HEK293 (cell line): Measurements from ENCODE around the gene CAMK2N1.

Experiments used
- CTCF ChIA-PET: fragments of 350-600 bp; formaldehyde crosslinking; extraction: SDS; loops from one replicate; lab custom pipeline; 2021; ENCODE audit warnings: antibody characterized with exemption; lab: Yijun Ruan, JAX
- POLR2A ChIA-PET: fragments of 300-600 bp; formaldehyde crosslinking; extraction: SDS; loops from one replicate; lab custom pipeline; 2020; ENCODE audit warnings: antibody characterized with exemption, inconsistent platforms; lab: Yijun Ruan, JAX
- H3K27ac ChIP-seq: fragments of 200-500 bp; sonication (Bioruptor generic); 2 replicates; pipeline ENCODE4 v1.5.1; 2014; ENCODE audit warnings: low read depth, low read length, control low read depth, inconsistent platforms; ENCODE audit errors: extremely low read depth
- H3K36me3 ChIP-seq, 2 experiments: fragments of 200-500 bp in 1 of 2; sonication (Bioruptor generic) in 1 of 2; 1 replicate in 1 of 2; 2 replicates in 1 of 2; pipeline ENCODE4 v1.5.1; 2014 to 2017; ENCODE audit warnings: inconsistent platforms in 2 of 2, low read length in 2 of 2; ENCODE audit not compliant: control insufficient read depth in 2 of 2, insufficient read depth in 1 of 2
- H3K4me1 ChIP-seq: fragments of 200-500 bp; sonication (Bioruptor generic); 2 replicates; pipeline ENCODE4 v1.5.1; 2014; ENCODE audit warnings: mild to moderate bottlenecking, low read length, inconsistent platforms; ENCODE audit not compliant: control insufficient read depth, insufficient read depth
- H3K4me3 ChIP-seq: 2 replicates; pipeline ENCODE4 v1.5.1; 2011; ENCODE audit warnings: low read depth, mild to moderate bottlenecking, control low read depth, low read length, moderate library complexity
- H3K9me3 ChIP-seq: fragments of 200-500 bp; sonication (Bioruptor generic); 2 replicates; pipeline ENCODE4 v1.5.1; 2014; ENCODE audit warnings: low read depth, low read length, inconsistent platforms; ENCODE audit not compliant: control insufficient read depth, insufficient read depth
- EGR2 ChIP-seq: fragments of 450-650 bp; formaldehyde crosslinking; IDR thresholded peaks from 2 replicates; pipeline ENCODE4 v1.5.1; 2016; ENCODE audit warnings: low read depth, missing biosample characterization, missing genetic modification characterization
- KLF16 ChIP-seq: fragments of 450-650 bp; formaldehyde crosslinking; IDR thresholded peaks from 2 replicates; pipeline ENCODE4 v1.5.1; 2017; ENCODE audit warnings: missing biosample characterization, missing genetic modification characterization
- ZNF169 ChIP-seq: fragments of 450-650 bp; formaldehyde crosslinking; IDR thresholded peaks from 2 replicates; pipeline ENCODE4 v1.5.1; 2016; ENCODE audit warnings: missing biosample characterization, missing genetic modification characterization
- ZNF214 ChIP-seq: fragments of 450-650 bp; formaldehyde crosslinking; IDR thresholded peaks from 2 replicates; pipeline ENCODE4 v1.5.1; 2017; ENCODE audit warnings: missing biosample characterization, mild to moderate bottlenecking, missing genetic modification characterization, borderline replicate concordance
- ZNF350 ChIP-seq: fragments of 450-650 bp; formaldehyde crosslinking; IDR thresholded peaks from 2 replicates; pipeline ENCODE4 v1.5.0; 2017; ENCODE audit warnings: missing biosample characterization, mild to moderate bottlenecking, missing genetic modification characterization
- ZNF433 ChIP-seq: fragments of 450-650 bp; formaldehyde crosslinking; IDR thresholded peaks from 2 replicates; pipeline ENCODE4 v1.5.1; 2016; ENCODE audit warnings: missing biosample characterization, missing genetic modification characterization, low read depth
- ZNF610 ChIP-seq: fragments of 450-650 bp; formaldehyde crosslinking; IDR thresholded peaks from 2 replicates; pipeline ENCODE4 v1.5.1; 2016; ENCODE audit warnings: missing biosample characterization, missing genetic modification characterization, borderline replicate concordance
- ZNF621 ChIP-seq: fragments of 450-650 bp; formaldehyde crosslinking; IDR thresholded peaks from 2 replicates; pipeline ENCODE4 v1.5.1; 2017; ENCODE audit warnings: missing biosample characterization, missing genetic modification characterization
- TF ChIP-seq, protein P1 (sequence below): fragments of 450-650 bp; formaldehyde crosslinking; IDR thresholded peaks from 2 replicates; pipeline ENCODE4 v1.5.1; 2017; ENCODE audit warnings: missing biosample characterization, mild to moderate bottlenecking, missing genetic modification characterization, moderate library complexity
- TF ChIP-seq, protein P2 (sequence below): fragments of 450-650 bp; formaldehyde crosslinking; IDR thresholded peaks from 2 replicates; pipeline ENCODE4 v1.5.1; 2016; ENCODE audit warnings: missing biosample characterization, missing genetic modification characterization
- TF ChIP-seq, protein P3 (sequence below): fragments of 450-650 bp; formaldehyde crosslinking; IDR thresholded peaks from 2 replicates; pipeline ENCODE4 v1.5.1; 2016; ENCODE audit warnings: missing biosample characterization, missing genetic modification characterization

The CAMK2N1 gene

DNA sequence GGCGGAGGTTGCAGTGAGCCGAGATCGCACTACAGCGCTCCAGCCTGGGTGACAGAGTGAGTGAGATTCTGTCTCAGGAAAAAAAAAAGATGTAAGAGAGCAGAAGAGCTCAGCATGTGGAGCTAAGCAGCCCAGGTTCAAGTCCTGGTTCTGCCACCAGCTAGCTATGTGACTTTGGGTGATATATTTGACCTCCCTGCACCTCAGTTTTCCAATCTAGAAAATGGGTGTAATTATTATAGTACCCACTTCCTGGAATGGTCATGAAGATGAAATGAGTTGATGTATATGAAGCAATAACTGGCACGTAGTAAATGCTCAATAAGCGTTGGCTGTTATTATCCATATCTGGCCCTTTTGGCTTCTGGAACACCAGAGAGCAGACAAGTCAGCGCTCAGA is 38.2 kb downstream of the CAMK2N1 start (continued):
- TF ChIP-seq, protein P1, sequence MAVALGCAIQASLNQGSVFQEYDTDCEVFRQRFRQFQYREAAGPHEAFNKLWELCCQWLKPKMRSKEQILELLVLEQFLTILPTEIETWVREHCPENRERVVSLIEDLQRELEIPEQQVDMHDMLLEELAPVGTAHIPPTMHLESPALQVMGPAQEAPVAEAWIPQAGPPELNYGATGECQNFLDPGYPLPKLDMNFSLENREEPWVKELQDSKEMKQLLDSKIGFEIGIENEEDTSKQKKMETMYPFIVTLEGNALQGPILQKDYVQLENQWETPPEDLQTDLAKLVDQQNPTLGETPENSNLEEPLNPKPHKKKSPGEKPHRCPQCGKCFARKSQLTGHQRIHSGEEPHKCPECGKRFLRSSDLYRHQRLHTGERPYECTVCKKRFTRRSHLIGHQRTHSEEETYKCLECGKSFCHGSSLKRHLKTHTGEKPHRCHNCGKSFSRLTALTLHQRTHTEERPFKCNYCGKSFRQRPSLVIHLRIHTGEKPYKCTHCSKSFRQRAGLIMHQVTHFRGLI (tag by site-specific recombination), result no peak

DNA sequence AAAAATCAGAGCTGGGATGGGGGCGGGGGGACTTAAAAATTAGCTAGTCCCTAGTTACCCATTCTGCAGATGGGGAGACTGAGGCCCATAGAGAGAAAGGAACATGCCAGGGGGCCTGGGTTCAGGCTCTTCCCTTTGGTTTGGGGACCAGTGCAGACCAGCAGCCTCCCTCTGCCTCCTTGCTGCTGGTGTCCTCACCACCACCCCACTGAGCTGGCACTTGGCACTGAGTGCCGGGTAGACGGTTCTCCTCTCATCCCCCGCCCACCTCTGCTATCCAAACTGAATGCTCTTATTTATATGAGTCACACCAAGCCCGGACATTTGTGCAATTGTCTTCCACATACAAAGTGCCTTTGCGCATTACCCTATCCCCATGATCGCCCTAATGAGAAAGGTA is 39.2 kb downstream of the CAMK2N1 start:
- Histone ChIP-seq H3K36me3 (no peaks in the 10 kb centered on the region), H3K27ac (no peak overlapping the region), H3K4me3 (no peak overlapping the region), H3K9me3 (no peaks in the 10 kb centered on the region), H3K4me1 (no peaks in the 10 kb centered on the region)
- ChIA-PET CTCF (interaction anchor here (1.8 kb wide), 1 partner anchor 17 kb away, joined by 8 read pairs; no protein-coding TSS in a partner anchor), POLR2A (no interaction called here)
- TF ChIP-seq ZNF610 (tag by site-specific recombination), result no peak
- no peak for TF ChIP-seq ZNF433 (tag by site-specific recombination)
- no peak for TF ChIP-seq ZNF214 (tag by site-specific recombination)
- TF ChIP-seq, protein P2, sequence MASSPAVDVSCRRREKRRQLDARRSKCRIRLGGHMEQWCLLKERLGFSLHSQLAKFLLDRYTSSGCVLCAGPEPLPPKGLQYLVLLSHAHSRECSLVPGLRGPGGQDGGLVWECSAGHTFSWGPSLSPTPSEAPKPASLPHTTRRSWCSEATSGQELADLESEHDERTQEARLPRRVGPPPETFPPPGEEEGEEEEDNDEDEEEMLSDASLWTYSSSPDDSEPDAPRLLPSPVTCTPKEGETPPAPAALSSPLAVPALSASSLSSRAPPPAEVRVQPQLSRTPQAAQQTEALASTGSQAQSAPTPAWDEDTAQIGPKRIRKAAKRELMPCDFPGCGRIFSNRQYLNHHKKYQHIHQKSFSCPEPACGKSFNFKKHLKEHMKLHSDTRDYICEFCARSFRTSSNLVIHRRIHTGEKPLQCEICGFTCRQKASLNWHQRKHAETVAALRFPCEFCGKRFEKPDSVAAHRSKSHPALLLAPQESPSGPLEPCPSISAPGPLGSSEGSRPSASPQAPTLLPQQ (tag by site-specific recombination), result no peak

DNA sequence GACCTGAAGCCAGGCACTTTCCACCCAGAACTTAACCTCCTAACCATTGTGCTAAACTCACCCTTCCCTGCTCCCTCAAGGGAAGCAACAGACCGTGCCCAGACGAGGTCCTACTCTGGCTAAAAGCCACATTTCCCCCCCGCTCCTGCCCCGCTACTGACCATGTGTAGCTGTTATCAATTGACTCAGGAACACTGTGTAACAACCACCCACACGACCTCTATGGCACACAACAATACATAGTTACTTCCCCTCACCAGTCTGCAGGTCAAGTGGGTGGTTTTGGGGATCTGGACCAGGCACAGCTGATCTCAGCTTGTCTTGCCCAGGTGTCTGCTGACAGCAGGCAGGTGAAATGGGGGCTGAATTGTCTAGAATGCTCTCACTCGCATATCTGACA is 40.1 kb downstream of the CAMK2N1 start:
- ChIA-PET CTCF (interaction anchor here (0.6 to 1.8 kb wide), 4 partner anchors 10 to 785 kb away, joined by 3 to 8 read pairs (median 3); no protein-coding TSS in a partner anchor), POLR2A (no interaction called here)
- Histone ChIP-seq H3K4me3 (no peak overlapping the region), H3K9me3 (no peaks in the 10 kb centered on the region), H3K27ac (no peak overlapping the region), H3K4me1 (no peaks in the 10 kb centered on the region), H3K36me3 (no peaks in the 10 kb centered on the region)
- no peak for TF ChIP-seq EGR2 (tag by site-specific recombination)
- TF ChIP-seq ZNF169, result no peak
- TF ChIP-seq ZNF621 (tag by site-specific recombination), result no peak

DNA sequence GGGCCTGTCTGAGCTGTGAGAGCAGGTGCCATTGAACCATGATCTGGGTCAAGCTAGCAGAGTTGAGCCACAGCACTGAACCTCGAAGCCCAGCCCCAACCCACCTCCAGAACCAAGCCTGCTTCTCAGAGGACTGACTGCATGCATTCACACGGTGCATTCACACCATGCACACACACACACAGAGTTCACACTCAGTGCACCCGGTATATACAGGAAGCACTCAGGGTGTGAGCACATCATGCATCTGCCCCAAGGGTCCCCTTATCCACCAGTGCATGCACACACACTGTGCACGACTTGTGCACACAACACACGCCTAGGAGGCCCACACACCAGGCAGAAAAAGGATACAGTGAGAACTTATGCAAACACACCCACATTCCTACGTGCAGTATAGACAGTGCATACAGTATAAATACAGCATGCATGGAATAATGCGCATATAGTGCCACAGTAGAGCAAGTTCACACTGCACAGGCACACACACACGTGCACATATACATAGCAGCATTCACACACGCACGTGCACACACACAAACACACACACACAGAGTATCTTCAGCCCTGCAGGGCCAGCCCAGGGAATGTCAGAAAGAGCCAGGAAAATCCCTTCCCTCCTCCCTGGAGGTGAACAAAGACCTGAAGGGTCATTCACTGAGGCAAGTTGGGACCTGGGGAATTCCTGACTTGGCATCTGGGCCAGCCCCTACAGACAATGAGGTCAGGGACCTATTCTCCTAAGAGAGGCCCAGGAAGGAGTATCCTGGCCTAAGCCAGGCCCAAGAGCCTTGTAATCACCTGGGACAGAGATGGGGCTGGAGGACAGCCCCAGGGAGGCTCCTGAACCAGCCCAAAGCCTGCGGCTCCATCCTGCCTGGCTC is 42.1 kb downstream of the CAMK2N1 start:
- CTCF ChIA-PET, result no interaction called here
- H3K4me3 ChIP-seq, result no peak overlapping the region
- no peaks in the 10 kb centered on the region for H3K36me3 ChIP-seq
- TF ChIP-seq, protein P3, sequence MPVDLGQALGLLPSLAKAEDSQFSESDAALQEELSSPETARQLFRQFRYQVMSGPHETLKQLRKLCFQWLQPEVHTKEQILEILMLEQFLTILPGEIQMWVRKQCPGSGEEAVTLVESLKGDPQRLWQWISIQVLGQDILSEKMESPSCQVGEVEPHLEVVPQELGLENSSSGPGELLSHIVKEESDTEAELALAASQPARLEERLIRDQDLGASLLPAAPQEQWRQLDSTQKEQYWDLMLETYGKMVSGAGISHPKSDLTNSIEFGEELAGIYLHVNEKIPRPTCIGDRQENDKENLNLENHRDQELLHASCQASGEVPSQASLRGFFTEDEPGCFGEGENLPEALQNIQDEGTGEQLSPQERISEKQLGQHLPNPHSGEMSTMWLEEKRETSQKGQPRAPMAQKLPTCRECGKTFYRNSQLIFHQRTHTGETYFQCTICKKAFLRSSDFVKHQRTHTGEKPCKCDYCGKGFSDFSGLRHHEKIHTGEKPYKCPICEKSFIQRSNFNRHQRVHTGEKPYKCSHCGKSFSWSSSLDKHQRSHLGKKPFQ (tag by site-specific recombination), result peak; percentile 33; the same call in 1 of the 2 replicates
- TF ChIP-seq ZNF350 (tag by site-specific recombination) (no peak), KLF16 (tag by site-specific recombination) (no peak)
- no peaks in the 10 kb centered on the region for H3K9me3 ChIP-seq
- H3K4me1 ChIP-seq, result no peaks in the 10 kb centered on the region
- H3K27ac ChIP-seq, result no peak overlapping the region
- POLR2A ChIA-PET, result no interaction called here
